AG10803 (cell line): Measurements from ENCODE around the gene RASGEF1C.

Experiments
- DNase-seq: peaks from one replicate; pipeline ENCODE4 v3.0.0; 2010; ENCODE audit warnings: low read depth
- H3K4me3 ChIP-seq: 2 replicates; pipeline ENCODE4 v1.5.1; 2011; ENCODE audit warnings: mild to moderate bottlenecking, low read length, control low read depth
- TF ChIP-seq, protein P1 (sequence below): conservative IDR thresholded peaks from 2 replicates; pipeline ENCODE4 v1.5.1; 2011; ENCODE audit warnings: mild to moderate bottlenecking, low read length, control low read depth, inconsistent platforms

Gene RASGEF1C

DNA sequence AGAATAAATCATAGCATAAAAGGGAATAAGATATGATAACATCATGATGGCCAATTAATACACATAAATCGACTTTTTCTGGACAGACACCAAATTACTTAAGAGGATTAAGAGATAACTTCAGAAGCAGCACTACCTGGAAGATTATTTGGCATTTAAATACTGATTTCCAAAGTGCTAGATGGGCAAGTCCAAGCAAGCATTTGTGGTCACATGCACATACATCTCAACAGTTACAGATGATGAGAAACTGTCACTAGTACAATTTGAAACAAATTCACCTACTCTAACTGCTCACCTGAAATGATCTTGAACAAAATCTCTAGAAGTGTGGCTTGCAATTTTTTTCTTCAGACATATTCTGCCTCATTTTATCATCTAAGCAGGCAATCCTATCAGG is 26.8 kb upstream of the RASGEF1C start:
- no peak for DNase-seq
- no peak overlapping the region for H3K4me3 ChIP-seq
- TF ChIP-seq, protein P1, sequence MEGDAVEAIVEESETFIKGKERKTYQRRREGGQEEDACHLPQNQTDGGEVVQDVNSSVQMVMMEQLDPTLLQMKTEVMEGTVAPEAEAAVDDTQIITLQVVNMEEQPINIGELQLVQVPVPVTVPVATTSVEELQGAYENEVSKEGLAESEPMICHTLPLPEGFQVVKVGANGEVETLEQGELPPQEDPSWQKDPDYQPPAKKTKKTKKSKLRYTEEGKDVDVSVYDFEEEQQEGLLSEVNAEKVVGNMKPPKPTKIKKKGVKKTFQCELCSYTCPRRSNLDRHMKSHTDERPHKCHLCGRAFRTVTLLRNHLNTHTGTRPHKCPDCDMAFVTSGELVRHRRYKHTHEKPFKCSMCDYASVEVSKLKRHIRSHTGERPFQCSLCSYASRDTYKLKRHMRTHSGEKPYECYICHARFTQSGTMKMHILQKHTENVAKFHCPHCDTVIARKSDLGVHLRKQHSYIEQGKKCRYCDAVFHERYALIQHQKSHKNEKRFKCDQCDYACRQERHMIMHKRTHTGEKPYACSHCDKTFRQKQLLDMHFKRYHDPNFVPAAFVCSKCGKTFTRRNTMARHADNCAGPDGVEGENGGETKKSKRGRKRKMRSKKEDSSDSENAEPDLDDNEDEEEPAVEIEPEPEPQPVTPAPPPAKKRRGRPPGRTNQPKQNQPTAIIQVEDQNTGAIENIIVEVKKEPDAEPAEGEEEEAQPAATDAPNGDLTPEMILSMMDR, result no peak

DNA sequence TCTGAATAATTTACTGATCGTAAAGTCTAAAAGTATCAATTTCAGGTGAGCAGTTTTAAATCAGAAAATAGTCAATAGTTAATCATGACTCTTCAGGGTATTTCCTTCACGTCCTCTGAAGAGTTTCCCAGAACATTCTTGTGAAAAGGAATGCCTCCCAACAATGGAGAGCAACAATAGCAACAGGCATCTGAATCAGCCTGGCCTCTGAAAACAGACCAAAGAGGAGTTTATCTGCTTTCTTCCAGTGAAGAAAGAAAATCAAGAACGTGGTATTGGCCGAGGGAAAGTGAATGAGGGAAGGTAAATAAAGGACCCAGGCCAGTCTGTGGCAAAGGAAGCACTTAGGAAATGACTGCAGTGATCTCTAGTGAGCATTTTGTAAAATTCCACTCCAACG is 26.1 kb upstream of the RASGEF1C start:
- TF ChIP-seq, protein P1, result no peak
- DNase-seq, result no peak
- H3K4me3 ChIP-seq, result no peak overlapping the region

DNA sequence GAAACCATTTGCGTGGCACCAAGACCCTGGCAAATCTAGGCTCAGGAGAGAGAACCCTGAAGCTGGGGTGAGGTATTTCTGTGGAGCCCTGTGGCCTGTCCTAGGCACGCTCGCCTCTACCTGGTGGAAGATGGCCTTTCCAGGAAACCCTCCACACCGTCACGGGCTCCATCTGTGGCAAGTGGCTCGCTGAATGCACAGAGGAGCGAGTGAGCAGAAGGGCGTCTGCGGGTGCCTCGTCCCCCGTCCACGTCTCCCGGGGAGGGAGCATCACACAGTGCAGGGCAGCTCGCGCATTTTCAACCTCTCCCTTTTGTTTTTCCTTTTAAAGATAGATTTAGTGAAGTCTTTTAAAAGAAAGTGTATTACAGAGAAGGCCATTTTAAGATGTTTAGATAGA is 25.3 kb upstream of the RASGEF1C start:
- TF ChIP-seq, protein P1, result no peak
- no peak for DNase-seq
- no peak overlapping the region for H3K4me3 ChIP-seq

DNA sequence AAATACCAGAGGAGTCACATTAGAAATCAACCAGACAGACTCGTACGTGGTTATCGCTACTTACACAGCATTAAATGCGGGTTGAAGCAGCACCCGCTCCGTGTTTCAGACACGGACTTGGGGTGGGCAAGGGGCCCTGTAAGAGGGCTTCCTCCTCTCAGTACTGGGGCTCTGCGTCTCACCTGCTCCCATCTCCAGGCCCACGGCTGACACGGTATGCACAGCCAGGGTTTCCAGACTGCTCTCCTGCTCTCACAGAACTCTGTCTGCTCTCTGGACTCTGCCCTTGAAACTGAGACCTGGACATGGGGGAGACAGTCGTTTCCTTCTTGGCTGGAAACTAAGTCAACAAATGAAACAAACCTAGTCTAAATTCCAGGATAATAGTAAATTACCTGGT is 24.7 kb upstream of the RASGEF1C start:
- H3K4me3 ChIP-seq, result no peak overlapping the region
- no peak for DNase-seq
- TF ChIP-seq, protein P1, result no peak

DNA sequence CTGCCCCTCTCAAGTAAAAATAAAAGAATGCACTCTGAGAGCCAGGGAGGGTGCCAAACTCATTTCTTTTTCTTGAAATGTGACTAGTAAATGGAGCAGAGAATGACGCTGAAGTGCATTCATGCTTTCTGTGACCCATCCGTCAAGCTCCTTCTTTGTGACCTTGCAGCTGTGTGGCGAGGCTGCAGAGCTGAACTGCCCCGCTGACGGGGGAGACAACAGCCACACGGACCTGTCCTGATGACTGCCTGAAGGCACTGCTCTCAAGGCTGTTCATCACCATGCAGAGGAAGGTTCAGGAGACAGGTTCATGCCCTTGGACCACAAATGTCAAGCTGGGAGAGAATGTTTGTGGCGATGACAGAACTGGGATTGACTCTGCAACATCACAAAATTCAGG is 21.0 kb upstream of the RASGEF1C start:
- TF ChIP-seq, protein P1, result no peak
- H3K4me3 ChIP-seq, result no peak overlapping the region

DNA sequence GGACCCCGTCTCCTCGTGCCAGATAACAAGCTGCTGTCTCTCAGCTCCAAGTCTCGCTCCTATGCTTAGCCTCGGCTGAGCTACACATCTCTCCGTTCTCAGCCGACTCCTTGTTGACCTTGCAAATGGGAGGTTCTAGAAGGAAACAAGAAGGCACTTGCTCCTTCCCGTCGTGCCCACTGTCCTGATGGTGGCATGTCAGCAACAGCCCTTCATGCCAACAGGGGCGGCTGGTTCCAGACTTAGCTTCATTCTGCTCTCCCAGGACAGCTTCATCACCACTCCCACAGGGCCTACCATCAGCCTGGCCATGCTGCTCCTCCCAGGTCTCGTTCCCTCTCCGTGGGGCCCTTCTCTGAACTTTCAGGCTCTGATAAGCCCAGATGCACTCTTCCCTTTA is 13.0 kb upstream of the RASGEF1C start:
- no peak for DNase-seq
- no peak overlapping the region for H3K4me3 ChIP-seq
- TF ChIP-seq, protein P1, result no peak

More for the DNA sequence above, 21.0 kb upstream of the RASGEF1C start:
- DNase-seq, result no peak

DNA sequence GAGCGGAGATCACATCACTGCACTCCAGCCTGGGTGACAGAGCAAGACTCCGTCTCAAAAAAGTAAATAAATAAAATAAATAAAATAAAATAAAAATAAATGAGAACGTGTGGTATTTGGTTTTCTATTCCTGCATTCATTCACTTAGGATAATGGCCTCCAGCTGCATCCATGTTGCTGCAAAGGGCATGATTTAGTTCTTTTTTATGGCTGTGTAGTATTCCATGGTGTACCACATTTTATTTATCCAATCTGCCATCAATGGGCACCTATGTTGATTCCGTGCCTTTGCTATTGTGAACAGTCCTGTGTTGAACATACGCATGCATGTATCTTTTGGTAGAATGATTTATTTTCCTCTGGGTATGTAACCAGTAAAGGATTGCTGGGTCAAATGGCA is 8.8 kb upstream of the RASGEF1C start:
- no peak overlapping the region for H3K4me3 ChIP-seq
- no peak for DNase-seq
- TF ChIP-seq, protein P1, result no peak
